GM08714 (cell line): Measurements from ENCODE around the gene PAX8.

Experiments
- H3K4me3 ChIP-seq: fragments of 200-500 bp; sonication (Bioruptor generic); 2 replicates; pipeline ENCODE4 v1.5.1; 2014; ENCODE audit warnings: mild to moderate bottlenecking, low read length, inconsistent platforms
- ZNF274 ChIP-seq: IDR thresholded peaks from 2 replicates; pipeline ENCODE4 v1.6.1; 2012; ENCODE audit warnings: mild to moderate bottlenecking, low read depth, low read length

PAX8 gene

DNA sequence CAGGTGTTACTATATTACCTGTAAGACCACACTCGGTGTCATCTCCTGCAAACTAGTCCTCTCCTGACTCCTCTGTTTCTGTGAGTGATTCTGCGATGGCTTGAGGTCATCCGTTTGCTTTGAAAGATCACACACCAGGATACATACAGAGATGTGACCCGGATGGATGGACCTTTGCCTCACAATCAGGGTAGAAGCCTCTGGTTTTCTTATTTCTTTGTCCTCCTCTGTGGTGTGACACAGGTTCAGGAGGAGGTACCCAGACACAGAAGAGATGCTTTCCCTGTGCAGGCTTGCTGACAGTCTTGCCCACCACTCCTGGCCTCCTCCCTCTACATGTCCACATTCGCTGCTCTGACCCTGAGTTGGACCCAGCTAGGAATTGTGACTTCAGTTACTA, 70.3 kb downstream of the PAX8 start:
- no peak for TF ChIP-seq ZNF274
- no peak overlapping the region for H3K4me3 ChIP-seq

DNA sequence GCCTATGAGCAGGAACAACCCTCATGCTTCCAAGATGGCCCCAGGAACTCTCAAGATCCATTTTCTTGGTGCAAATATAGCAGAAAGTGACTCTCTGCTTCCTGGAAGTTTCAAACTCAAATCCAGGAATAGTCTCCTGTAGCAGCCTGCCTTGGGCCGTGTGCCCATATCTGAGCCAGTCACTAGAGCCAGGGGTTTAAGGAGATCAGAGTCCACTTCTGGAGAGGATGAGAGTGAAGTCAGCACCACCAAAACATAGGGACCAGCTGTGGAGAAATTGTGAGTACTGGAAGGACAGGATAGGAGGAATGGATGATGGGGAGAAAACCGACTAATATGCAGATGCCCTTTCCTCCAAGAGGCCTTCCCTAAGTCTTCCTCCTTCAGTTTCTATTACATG, 71.7 kb downstream of the PAX8 start:
- H3K4me3 ChIP-seq: no peak overlapping the region
- TF ChIP-seq ZNF274: no peak

DNA sequence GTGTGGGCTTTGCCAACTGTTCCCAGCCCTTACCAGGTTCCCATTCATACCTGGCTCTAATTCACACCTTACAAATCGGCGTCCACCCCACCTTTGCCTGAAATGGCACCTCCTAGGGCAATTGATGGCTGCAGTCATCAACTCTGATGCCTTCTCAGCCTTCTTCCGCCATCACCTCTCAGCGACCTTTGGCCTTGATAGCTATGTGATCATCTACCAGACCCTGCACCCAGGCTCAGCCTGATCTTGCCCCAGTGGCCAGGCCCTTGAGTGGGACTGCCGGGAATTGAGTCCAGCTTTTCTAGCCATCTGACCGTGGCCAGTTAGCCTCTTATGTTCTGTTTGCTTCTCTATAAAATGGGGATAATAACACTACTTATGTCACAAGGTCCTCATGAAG, 72.5 kb downstream of the PAX8 start:
- H3K4me3 ChIP-seq: no peak overlapping the region
- TF ChIP-seq ZNF274: no peak

DNA sequence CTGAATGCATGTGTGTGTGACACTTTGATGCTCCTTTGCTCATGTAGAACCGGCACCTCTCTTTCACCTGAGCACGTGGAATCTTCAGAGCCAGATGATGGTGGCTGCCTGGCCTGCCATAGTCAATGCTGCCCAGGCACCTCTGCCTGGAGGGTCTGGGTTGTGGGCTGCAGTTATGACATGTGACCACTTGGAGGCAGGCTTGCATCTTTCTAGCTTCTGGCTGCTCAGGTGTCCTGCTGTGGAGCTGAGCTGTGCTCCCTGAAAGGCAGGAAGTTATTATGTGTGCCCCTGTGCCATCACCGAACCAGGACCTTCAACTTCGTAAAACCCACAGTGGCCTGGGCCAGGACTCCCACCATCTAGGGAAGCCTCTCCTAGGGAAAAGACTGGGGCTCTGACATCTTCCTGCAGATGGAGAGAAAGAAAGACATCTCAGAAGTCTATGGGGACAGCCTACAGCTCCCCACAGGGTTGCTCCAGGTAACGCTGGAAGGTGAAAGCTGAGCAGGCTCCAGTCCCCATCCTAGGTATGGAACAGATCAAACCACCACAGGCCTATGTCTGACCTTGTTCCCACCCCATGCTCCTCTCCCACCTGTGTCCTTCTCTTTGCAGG, 74.7 kb downstream of the PAX8 start:
- no peak for TF ChIP-seq ZNF274
- H3K4me3 ChIP-seq: no peak overlapping the region

DNA sequence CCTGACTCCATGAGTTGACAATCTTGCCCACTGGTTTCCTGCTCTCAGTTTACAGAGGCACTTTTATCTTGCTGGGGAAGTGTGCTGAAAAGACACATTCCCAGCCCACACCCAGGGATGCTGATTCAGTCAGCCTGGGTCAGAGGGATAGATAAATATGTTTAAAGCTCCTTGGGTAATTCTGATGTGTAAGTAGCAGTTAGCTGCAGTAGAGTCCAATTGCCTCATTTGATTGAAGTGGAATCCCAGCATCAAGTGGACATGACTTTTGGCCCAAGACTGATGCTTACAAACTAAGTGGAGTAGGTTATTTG, 75.5 kb downstream of the PAX8 start:
- TF ChIP-seq ZNF274: no peak
- H3K4me3 ChIP-seq: no peak overlapping the region

DNA sequence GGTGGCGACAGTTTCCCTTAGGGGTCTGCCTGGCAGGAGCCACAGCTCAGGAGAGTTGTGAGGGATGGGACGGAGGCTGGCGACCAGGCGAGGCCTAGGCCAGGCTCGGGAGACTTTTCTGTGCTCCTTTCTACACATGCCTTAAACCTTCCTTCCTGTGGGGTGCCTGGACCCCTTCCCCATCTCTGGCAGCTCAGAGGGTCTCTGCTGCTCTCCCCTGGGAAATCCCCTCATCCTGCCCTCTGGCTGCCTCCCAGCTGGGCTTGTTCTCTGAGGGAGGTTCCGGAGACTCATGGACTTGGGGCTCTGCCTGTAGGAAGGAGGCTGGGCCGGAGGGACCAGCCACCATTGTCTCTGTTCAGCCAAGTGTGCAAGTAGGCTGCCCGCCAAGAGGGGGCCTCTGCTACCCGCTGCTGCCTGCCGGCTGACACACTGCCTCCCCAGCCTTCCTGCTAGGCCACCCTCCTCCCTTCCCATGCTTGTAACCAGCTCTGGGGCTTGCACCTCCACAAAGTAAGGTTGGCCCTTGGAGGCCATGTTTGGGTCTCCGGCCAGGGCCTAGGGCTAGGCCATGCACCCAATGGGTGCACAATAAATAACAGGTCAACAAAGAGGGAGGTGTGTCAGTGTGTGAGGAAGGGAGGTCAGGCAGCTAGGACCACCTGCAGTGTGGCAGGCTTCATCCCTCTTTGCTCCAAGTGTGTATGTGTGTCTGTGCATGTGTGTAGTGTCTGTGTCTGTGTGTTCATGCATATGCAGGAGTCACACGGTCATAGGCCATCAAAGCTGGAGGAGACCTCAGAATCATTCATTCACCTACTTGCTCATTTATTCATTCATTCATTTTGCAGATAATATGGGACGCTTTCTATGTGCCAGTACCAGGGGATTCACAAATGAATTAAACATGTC, 76.2 kb downstream of the PAX8 start:
- TF ChIP-seq ZNF274: no peak
- no peak overlapping the region for H3K4me3 ChIP-seq

DNA sequence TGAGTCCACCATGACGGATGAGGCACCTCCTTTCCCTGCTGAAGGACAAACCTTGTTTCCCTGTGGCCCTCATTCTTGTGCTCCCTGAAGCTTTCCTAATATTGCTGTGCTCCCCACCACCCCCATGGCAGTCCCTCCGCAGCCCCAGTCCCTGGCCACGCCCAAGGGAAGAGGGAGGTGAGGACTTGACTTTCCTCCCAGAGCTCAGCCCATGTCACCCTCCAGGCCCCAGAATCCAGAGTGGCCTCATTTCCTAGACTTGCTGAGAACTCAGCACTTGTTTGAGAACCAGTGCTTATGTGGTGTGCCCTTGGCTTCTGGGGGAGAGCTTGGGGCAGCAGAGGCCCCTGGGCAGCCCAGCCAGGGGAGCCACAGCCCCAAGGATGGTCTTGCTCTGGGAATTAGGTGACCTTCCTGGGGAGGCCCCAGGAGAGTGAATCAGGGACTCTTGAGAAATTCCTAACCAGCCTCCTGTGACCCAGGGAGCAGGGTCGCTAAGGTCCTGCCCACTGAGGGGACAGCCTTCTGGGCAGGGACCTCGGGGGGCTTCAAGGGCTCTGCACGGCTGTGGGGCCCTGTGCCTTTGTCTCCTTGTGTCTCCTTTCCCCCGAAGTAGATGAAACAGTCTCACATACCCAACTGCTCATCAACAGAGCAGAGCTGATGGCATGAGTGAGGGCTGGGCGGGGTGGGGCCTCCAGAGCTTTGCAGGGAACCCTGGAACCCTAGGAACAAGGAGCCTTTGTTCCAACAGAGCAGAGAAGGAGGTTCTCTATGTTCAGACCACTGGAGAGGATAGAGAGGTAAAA, 77.0 kb downstream of the PAX8 start:
- no peak for TF ChIP-seq ZNF274
- H3K4me3 ChIP-seq: no peak overlapping the region

DNA sequence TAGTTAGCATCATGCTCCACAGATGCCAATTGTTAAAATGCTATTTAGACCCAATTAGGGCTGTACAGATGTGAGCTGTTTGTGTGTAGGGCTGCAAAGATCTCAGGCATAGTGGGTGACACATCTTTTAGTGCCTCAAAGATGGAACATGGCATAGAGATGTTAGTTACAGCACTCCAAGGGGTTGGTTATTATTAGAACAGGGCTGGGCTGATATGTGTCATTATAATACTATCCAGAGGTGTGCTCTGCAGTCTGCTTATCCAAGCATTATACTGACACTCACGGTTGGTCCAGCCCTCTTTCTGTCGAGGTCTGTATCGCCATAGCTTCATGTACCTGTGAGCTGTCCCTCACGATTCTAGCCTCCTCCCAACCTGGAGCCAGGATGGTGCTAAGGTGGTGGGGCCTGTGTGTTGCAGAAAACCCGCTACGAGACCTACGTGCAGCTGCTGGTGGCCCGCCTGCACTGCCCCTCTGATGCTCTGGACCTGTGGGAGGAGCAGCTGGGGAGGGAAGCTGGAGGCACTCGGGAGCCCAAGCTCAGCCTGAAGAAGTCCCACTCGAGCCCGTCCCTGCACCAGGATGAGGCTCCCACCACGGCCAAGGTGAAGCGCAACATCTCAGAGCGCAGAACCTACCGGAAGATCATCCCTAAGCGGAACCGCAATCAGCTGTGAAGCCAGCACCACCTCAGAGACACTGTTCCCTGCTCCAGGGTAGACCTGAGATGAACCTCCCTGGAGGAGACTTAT, 77.8 kb downstream of the PAX8 start:
- no peak overlapping the region for H3K4me3 ChIP-seq
- no peak for TF ChIP-seq ZNF274

DNA sequence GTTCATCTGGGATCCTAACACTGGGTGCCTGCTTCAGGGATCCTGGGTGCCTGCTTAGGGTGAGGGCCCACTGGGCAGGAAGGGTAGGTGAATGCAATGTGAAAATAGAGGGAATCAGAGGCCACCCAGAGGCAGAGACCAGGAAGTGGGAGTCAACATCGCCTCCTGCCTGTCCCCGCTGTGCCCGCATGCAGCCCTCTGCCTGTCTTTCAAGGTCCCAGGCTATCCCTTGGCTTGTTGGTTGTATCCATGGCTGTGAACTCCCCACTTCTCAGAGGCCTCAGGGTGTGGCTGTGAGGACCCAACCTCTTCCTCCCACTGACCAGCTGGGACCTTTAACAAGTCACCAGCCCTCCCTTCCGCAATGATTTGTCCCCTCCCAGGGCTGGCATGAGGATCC, 78.5 kb downstream of the PAX8 start:
- TF ChIP-seq ZNF274: no peak
- no peak overlapping the region for H3K4me3 ChIP-seq

DNA sequence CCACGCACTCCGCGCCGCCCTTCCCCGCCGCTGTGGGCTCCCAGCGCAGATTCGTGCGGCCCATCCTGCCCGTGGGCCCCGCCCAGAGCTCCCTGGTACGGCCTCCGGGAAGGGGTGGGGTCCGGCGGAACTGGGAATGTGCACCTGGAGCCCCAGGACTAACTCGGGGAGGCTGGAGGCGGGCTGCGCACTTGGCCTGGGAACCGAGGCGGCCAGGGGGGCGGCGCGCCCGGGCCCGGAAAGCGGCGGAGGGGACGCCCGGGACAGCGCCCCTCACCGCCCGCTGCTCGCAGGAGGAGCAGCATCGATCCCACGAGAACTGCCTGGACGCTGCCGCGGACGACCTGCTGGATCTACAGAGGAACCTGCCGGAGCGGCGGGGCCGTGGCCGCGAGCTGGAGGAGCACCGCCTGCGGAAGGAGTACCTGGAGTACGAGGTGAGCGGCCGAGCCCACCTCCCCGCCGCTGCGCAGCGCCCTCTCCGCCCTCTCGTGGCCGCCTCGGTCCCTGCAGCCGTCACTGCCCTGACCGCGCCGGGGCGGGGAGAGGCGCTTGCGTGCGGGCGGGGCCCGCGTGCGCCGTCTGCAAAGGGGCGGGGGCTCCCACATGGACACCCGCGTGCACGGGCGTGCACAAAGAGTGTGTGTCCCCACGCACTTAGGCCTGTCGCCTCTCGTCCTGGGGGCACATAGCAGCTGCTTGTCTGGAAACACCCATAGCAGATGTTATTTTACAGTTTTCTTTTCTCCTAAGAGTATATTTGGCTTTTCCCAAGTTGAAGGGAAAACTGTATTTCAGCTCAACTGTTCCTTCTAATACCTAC, 79.7 kb downstream of the PAX8 start:
- no peak overlapping the region for H3K4me3 ChIP-seq
- TF ChIP-seq ZNF274: no peak

DNA sequence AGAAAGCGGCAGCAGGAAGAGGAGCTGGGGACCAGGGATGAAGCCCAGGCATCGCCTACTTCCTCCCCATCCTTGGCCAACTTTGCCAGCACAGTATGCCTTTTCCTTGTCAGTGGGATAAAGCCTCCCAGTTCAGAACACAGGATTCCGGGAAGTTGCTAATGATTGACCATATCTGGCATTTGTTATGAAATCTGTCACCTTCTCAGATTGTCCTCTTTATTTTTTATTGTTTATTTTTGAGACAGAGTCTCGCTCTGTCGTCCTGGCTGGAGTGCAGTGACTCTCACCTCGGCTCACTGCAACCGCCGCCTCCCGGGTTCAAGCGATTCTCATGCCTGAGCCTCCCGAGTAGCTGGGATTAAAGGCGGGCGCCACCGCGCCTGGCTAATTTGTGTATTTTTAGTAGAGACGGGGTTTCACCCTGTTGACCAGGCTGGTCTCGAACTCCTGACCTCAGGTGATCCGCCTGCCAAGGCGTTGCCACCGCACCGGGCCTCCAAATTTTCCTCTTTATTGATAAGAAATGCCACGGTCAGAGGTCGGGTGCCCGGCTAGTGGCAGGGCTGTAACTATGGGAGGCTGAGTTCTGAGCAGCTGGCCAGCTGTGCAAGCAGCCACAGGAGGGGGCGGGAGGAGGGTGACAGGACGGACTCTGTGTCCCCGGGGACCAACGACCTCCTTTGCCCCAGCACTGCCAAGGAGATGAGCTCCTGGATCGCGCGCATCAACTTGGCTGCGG, 80.5 kb downstream of the PAX8 start:
- H3K4me3 ChIP-seq: no peak overlapping the region
- no peak for TF ChIP-seq ZNF274

DNA sequence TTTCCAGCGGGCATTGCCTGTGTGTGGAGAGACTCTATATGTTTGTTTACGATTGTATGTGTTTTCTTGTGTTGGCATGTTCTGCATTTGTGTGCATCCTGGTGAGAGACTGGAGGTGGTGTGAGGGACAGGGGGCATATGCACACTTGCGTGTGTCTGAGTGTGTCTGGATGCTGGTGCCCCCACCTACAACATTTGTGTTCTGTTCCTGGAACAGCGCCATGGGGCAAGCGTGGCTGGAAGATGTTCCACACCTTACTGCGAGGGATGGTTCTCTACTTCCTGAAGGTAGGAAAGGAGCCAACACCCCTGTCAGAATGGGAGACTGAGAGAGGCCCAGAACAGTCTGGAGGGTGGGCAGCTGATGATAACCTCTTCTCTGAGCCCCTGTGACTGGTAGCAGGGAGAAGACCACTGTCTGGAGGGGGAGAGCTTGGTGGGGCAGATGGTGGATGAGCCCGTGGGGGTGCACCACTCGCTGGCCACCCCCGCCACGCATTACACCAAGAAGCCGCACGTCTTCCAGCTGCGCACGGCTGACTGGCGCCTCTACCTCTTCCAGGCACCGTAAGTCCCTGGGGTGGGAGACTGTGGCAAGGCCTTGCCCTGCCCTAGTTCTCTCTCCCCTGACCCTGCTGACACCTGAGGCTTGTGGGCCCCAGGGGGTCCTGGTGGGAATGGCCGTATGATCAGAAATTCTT, 81.2 kb downstream of the PAX8 start:
- no peak for TF ChIP-seq ZNF274
- no peak overlapping the region for H3K4me3 ChIP-seq
